ENCODE data around the gene TTLL12. TPM values are rescaled to one million over a fixed set of nuclear protein-coding genes. Genes with fewer than 3 reads are reported as not detected.

Gene TTLL12
- total and polyA plus RNA-seq, 2 donors, result 14.4 to 16.1 TPM

GRCh38 chr22:43209523-43209890, 22.6 kb upstream of the TTLL12 start:
- Histone ChIP-seq H3K4me3 (ENCODE audit: low read length in 2 of 2) (no peak overlapping the region), H3K27ac (ENCODE audit: low read depth in 1 of 2, low read length in 1 of 2) (no peak overlapping the region), H3K36me3 (ENCODE audit: control insufficient read depth in 2 of 2, insufficient read depth in 2 of 2, low read length in 1 of 2) (no peaks in the 10 kb centered on the region), H3K4me1 (ENCODE audit: control insufficient read depth in 2 of 2, insufficient read depth in 2 of 2, low read length in 2 of 2) (no peaks in the 10 kb centered on the region), H3K27me3 (ENCODE audit: control insufficient read depth in 2 of 2, insufficient read depth in 1 of 2, low read length in 1 of 2) (no peaks in the 10 kb centered on the region), H3K9me3 (ENCODE audit: control insufficient read depth in 2 of 2, insufficient read depth in 1 of 2, low read length in 1 of 2) (no peaks in the 10 kb centered on the region)
- no peak for DNase-seq (ENCODE audit: low read depth in 6 of 9, low spot score in 9 of 9)
- 97% methylated on average over 15 of the region's 15 CpGs for WGBS

GRCh38 chr22:43208703-43209522, 22.0 kb upstream of the TTLL12 start:
- no peaks in the 10 kb centered on the region for H3K9me3 ChIP-seq (ENCODE audit: control insufficient read depth in 2 of 2, insufficient read depth in 1 of 2, low read length in 1 of 2)
- DNase-seq (ENCODE audit: low read depth in 6 of 9, low spot score in 9 of 9), result no peak

GRCh38 chr22:43207849-43208702, 21.1 kb upstream of the TTLL12 start:
- WGBS, result 95% methylated on average over 26 of the region's 26 CpGs
- no peak for DNase-seq (ENCODE audit: low read depth in 6 of 9, low spot score in 9 of 9)
- H3K4me3 ChIP-seq (ENCODE audit: low read length in 2 of 2), result no peak overlapping the region

More at GRCh38 chr22:43208703-43209522, 22.0 kb upstream of the TTLL12 start:
- H3K36me3 ChIP-seq (ENCODE audit: control insufficient read depth in 2 of 2, insufficient read depth in 2 of 2, low read length in 1 of 2), result no peaks in the 10 kb centered on the region
- H3K27ac ChIP-seq (ENCODE audit: low read depth in 1 of 2, low read length in 1 of 2), result no peak overlapping the region
- no peaks in the 10 kb centered on the region for H3K4me1 ChIP-seq (ENCODE audit: control insufficient read depth in 2 of 2, insufficient read depth in 2 of 2, low read length in 2 of 2)
- H3K27me3 ChIP-seq (ENCODE audit: control insufficient read depth in 2 of 2, insufficient read depth in 1 of 2, low read length in 1 of 2), result no peaks in the 10 kb centered on the region
- no peak overlapping the region for H3K4me3 ChIP-seq (ENCODE audit: low read length in 2 of 2)
- 95% methylated on average over 26 of the region's 26 CpGs for WGBS

GRCh38 chr22:43207386-43207785, 20.5 kb upstream of the TTLL12 start:
- Histone ChIP-seq H3K27me3 (ENCODE audit: control insufficient read depth in 2 of 2, insufficient read depth in 1 of 2, low read length in 1 of 2) (no peaks in the 10 kb centered on the region), H3K9me3 (ENCODE audit: control insufficient read depth in 2 of 2, insufficient read depth in 1 of 2, low read length in 1 of 2) (no peaks in the 10 kb centered on the region), H3K36me3 (ENCODE audit: control insufficient read depth in 2 of 2, insufficient read depth in 2 of 2, low read length in 1 of 2) (no peaks in the 10 kb centered on the region), H3K4me1 (ENCODE audit: control insufficient read depth in 2 of 2, insufficient read depth in 2 of 2, low read length in 2 of 2) (no peaks in the 10 kb centered on the region), H3K27ac (ENCODE audit: low read depth in 1 of 2, low read length in 1 of 2) (peak overlapping the region in 1 of 2 donors; percentile 4), H3K4me3 (ENCODE audit: low read length in 2 of 2) (no peak overlapping the region)
- no peak for DNase-seq (ENCODE audit: low read depth in 6 of 9, low spot score in 9 of 9)
- WGBS, result 95% methylated on average over 13 of the region's 13 CpGs

More at GRCh38 chr22:43207849-43208702, 21.1 kb upstream of the TTLL12 start:
- no peaks in the 10 kb centered on the region for H3K9me3 ChIP-seq (ENCODE audit: control insufficient read depth in 2 of 2, insufficient read depth in 1 of 2, low read length in 1 of 2)
- no peaks in the 10 kb centered on the region for H3K27me3 ChIP-seq (ENCODE audit: control insufficient read depth in 2 of 2, insufficient read depth in 1 of 2, low read length in 1 of 2)
- no peaks in the 10 kb centered on the region for H3K4me1 ChIP-seq (ENCODE audit: control insufficient read depth in 2 of 2, insufficient read depth in 2 of 2, low read length in 2 of 2)
- H3K27ac ChIP-seq (ENCODE audit: low read depth in 1 of 2, low read length in 1 of 2), result no peak overlapping the region
- H3K36me3 ChIP-seq (ENCODE audit: control insufficient read depth in 2 of 2, insufficient read depth in 2 of 2, low read length in 1 of 2), result no peaks in the 10 kb centered on the region

GRCh38 chr22:43206509-43207161, 19.7 kb upstream of the TTLL12 start:
- Histone ChIP-seq H3K4me1 (ENCODE audit: control insufficient read depth in 2 of 2, insufficient read depth in 2 of 2, low read length in 2 of 2) (no peaks in the 10 kb centered on the region), H3K9me3 (ENCODE audit: control insufficient read depth in 2 of 2, insufficient read depth in 1 of 2, low read length in 1 of 2) (no peaks in the 10 kb centered on the region), H3K27ac (ENCODE audit: low read depth in 1 of 2, low read length in 1 of 2) (no peak overlapping the region), H3K27me3 (ENCODE audit: control insufficient read depth in 2 of 2, insufficient read depth in 1 of 2, low read length in 1 of 2) (no peaks in the 10 kb centered on the region), H3K4me3 (ENCODE audit: low read length in 2 of 2) (no peak overlapping the region), H3K36me3 (ENCODE audit: control insufficient read depth in 2 of 2, insufficient read depth in 2 of 2, low read length in 1 of 2) (no peaks in the 10 kb centered on the region)
- 63% methylated on average over 23 of the region's 23 CpGs for whole genome bisulfite sequencing
- DNase-seq (ENCODE audit: low read depth in 6 of 9, low spot score in 9 of 9), result no peak

- no peak overlapping the region for H3K27ac ChIP-seq (ENCODE audit: low read depth in 1 of 2, low read length in 1 of 2)
- no peak for DNase-seq (ENCODE audit: low read depth in 6 of 9, low spot score in 9 of 9)
- 68% methylated on average over 5 of the region's 5 CpGs for WGBS
- no peaks in the 10 kb centered on the region for H3K36me3 ChIP-seq (ENCODE audit: control insufficient read depth in 2 of 2, insufficient read depth in 2 of 2, low read length in 1 of 2)
- H3K4me1 ChIP-seq (ENCODE audit: control insufficient read depth in 2 of 2, insufficient read depth in 2 of 2, low read length in 2 of 2), result no peaks in the 10 kb centered on the region
- H3K27me3 ChIP-seq (ENCODE audit: control insufficient read depth in 2 of 2, insufficient read depth in 1 of 2, low read length in 1 of 2), result no peaks in the 10 kb centered on the region
- H3K4me3 ChIP-seq (ENCODE audit: low read length in 2 of 2), result no peak overlapping the region
- H3K9me3 ChIP-seq (ENCODE audit: control insufficient read depth in 2 of 2, insufficient read depth in 1 of 2, low read length in 1 of 2), result no peaks in the 10 kb centered on the region
Measured at GRCh38 chr22:43205748-43206508, 19.0 kb upstream of the TTLL12 start.

GRCh38 chr22:43205261-43205691, 18.3 kb upstream of the TTLL12 start:
- Histone ChIP-seq H3K27ac (ENCODE audit: low read depth in 1 of 2, low read length in 1 of 2) (no peak overlapping the region), H3K27me3 (ENCODE audit: control insufficient read depth in 2 of 2, insufficient read depth in 1 of 2, low read length in 1 of 2) (no peaks in the 10 kb centered on the region), H3K4me3 (ENCODE audit: low read length in 2 of 2) (no peak overlapping the region), H3K9me3 (ENCODE audit: control insufficient read depth in 2 of 2, insufficient read depth in 1 of 2, low read length in 1 of 2) (no peaks in the 10 kb centered on the region), H3K36me3 (ENCODE audit: control insufficient read depth in 2 of 2, insufficient read depth in 2 of 2, low read length in 1 of 2) (no peaks in the 10 kb centered on the region), H3K4me1 (ENCODE audit: control insufficient read depth in 2 of 2, insufficient read depth in 2 of 2, low read length in 2 of 2) (no peaks in the 10 kb centered on the region)
- 97% methylated on average over 9 of the region's 9 CpGs for WGBS
- DNase-seq (ENCODE audit: low read depth in 6 of 9, low spot score in 9 of 9), result no peak

GRCh38 chr22:43203471-43203981, 16.6 kb upstream of the TTLL12 start:
- Histone ChIP-seq H3K27me3 (ENCODE audit: control insufficient read depth in 2 of 2, insufficient read depth in 1 of 2, low read length in 1 of 2) (no peaks in the 10 kb centered on the region), H3K9me3 (ENCODE audit: control insufficient read depth in 2 of 2, insufficient read depth in 1 of 2, low read length in 1 of 2) (no peaks in the 10 kb centered on the region), H3K27ac (ENCODE audit: low read depth in 1 of 2, low read length in 1 of 2) (no peak overlapping the region), H3K4me1 (ENCODE audit: control insufficient read depth in 2 of 2, insufficient read depth in 2 of 2, low read length in 2 of 2) (no peaks in the 10 kb centered on the region), H3K4me3 (ENCODE audit: low read length in 2 of 2) (no peak overlapping the region), H3K36me3 (ENCODE audit: control insufficient read depth in 2 of 2, insufficient read depth in 2 of 2, low read length in 1 of 2) (no peaks in the 10 kb centered on the region)
- DNase-seq (ENCODE audit: low read depth in 6 of 9, low spot score in 9 of 9), result no peak
- 93% methylated on average over 20 of the region's 20 CpGs for WGBS

Data from thymus (tissue), 11 donors.